ENCODE measurements around the gene HSPH1. TPM values are rescaled to one million over a fixed set of nuclear protein-coding genes. Genes with fewer than 3 reads are reported as not detected.

Gene HSPH1
- total and polyA plus RNA-seq, 4 donors = 11.0 to 30.3 (median 20.3) TPM

- H3K27me3 ChIP-seq (ENCODE audit: control insufficient read depth in 4 of 4, insufficient read depth in 4 of 4, low read length in 3 of 4) = no peaks in the 10 kb centered on the region
- H3K9me3 ChIP-seq (ENCODE audit: control insufficient read depth in 4 of 4, low read length in 3 of 4) = no peaks in the 10 kb centered on the region
- TF ChIP-seq EGR1 (IDR thresholded peaks at IDR 0.05; ENCODE audit: low read depth in 2 of 2) = no peak
- TF ChIP-seq REST (IDR thresholded peaks at IDR 0.05) = no peak
- TF ChIP-seq FOXA1 (IDR thresholded peaks at IDR 0.05) = no peak
- no peak for TF ChIP-seq ATF3 (IDR thresholded peaks at IDR 0.05)
- no peak for TF ChIP-seq HNF4A (conservative IDR thresholded peaks at IDR 0.05)
- TF ChIP-seq FOXA2 (IDR thresholded peaks at IDR 0.05) = no peak
- TF ChIP-seq RAD21 (IDR thresholded peaks at IDR 0.05) = no peak
- no peak for TF ChIP-seq YY1 (IDR thresholded peaks at IDR 0.05)
- TF ChIP-seq JUND (IDR thresholded peaks at IDR 0.05) = no peak
- no peak for TF ChIP-seq SP1 (IDR thresholded peaks at IDR 0.05)
- no peak for TF ChIP-seq TAF1 (conservative IDR thresholded peaks at IDR 0.05)
- no peak for TF ChIP-seq MAX (IDR thresholded peaks at IDR 0.05)
- no peak for TF ChIP-seq HNF4G (IDR thresholded peaks at IDR 0.05)
- TF ChIP-seq ZBTB33 (IDR thresholded peaks at IDR 0.05) = no peak
- H3K9ac ChIP-seq (ENCODE audit: low read depth in 1 of 2, low read length in 2 of 2) = no peak overlapping the region
- H3K36me3 ChIP-seq (ENCODE audit: control insufficient read depth in 4 of 4, insufficient read depth in 3 of 4, low read depth in 1 of 4, low read length in 3 of 4) = no peaks in the 10 kb centered on the region
- no peak for DNase-seq (ENCODE audit: low spot score)
- H3K27ac ChIP-seq (ENCODE audit: low read depth in 1 of 2, low read length in 2 of 2) = no peak overlapping the region
- WGBS = 87% methylated on average over 2 of the region's 2 CpGs
- no peak overlapping the region for H3K4me3 ChIP-seq (ENCODE audit: low read depth in 1 of 3, low read length in 3 of 3)
- H3K4me1 ChIP-seq (ENCODE audit: control insufficient read depth in 4 of 4, insufficient read depth in 4 of 4, low read length in 3 of 4) = no peaks in the 10 kb centered on the region
Observed at GRCh38 chr13:31172535-31172934, 10.8 kb upstream of the HSPH1 start.

- DNase-seq (ENCODE audit: low spot score) = no peak
- no peak for TF ChIP-seq FOXA2 (IDR thresholded peaks at IDR 0.05)
- no peak for TF ChIP-seq NR2F2 (IDR thresholded peaks at IDR 0.05)
- no peak for TF ChIP-seq HNF4G (IDR thresholded peaks at IDR 0.05)
- no peak for TF ChIP-seq FOXA1 (IDR thresholded peaks at IDR 0.05)
- no peak for TF ChIP-seq SP1 (IDR thresholded peaks at IDR 0.05)
- WGBS = 88% methylated on average over 3 of the region's 3 CpGs
- no peak overlapping the region for H3K27ac ChIP-seq (ENCODE audit: low read depth in 1 of 2, low read length in 2 of 2)
- no peak overlapping the region for H3K4me3 ChIP-seq (ENCODE audit: low read depth in 1 of 3, low read length in 3 of 3)
- H3K9me3 ChIP-seq (ENCODE audit: control insufficient read depth in 4 of 4, low read length in 3 of 4) = no peaks in the 10 kb centered on the region
- H3K9ac ChIP-seq (ENCODE audit: low read depth in 1 of 2, low read length in 2 of 2) = no peak overlapping the region
- H3K36me3 ChIP-seq (ENCODE audit: control insufficient read depth in 4 of 4, insufficient read depth in 3 of 4, low read depth in 1 of 4, low read length in 3 of 4) = no peaks in the 10 kb centered on the region
- no peaks in the 10 kb centered on the region for H3K27me3 ChIP-seq (ENCODE audit: control insufficient read depth in 4 of 4, insufficient read depth in 4 of 4, low read length in 3 of 4)
- no peaks in the 10 kb centered on the region for H3K4me1 ChIP-seq (ENCODE audit: control insufficient read depth in 4 of 4, insufficient read depth in 4 of 4, low read length in 3 of 4)
Observed at GRCh38 chr13:31172001-31172400, 10.3 kb upstream of the HSPH1 start.
